ENCODE data around the gene ARPC1A. TPM values are rescaled to one million over a fixed set of nuclear protein-coding genes. Genes with fewer than 3 reads are reported as not detected.

ARPC1A gene
- polyA plus RNA-seq, 1 of the 3 experiments (the other 2 are of a cell fraction): 306 TPM

- ChIA-PET CTCF (interaction anchor here (1.2 to 3.2 kb wide), 3 partner anchors 11 to 335 kb away, joined by 3 to 25 read pairs (median 13); no protein-coding TSS in a partner anchor), POLR2A (interaction anchor here (0.9 to 1.1 kb wide), 2 partner anchors 186 to 256 kb away, joined by 3 to 5 read pairs; no protein-coding TSS in a partner anchor)
- Histone ChIP-seq H4K20me1 (ENCODE audit: insufficient read depth) (peaks cover 7% of the 10 kb centered on the region; the same call in 1 of the 2 replicates), H3K4me1 (ENCODE audit: control insufficient read depth in 1 of 2, insufficient read depth in 2 of 2, low read depth in 1 of 2, low read length in 1 of 2) (peaks cover 0 to 9% of the 10 kb centered on the region in 2 experiments; a peak in 1 of 4 replicates), H2AFZ (ENCODE audit: low read depth) (no peak overlapping the region), H3K27ac (ENCODE audit: low read depth in 2 of 2, low read length in 1 of 2) (no peak overlapping the region), H3K9ac (peak overlapping the region; percentile 92), H3K27me3 (ENCODE audit: insufficient read depth) (no peaks in the 10 kb centered on the region), H3K9me2 (no peaks in the 10 kb centered on the region), H3K36me3 (replicated peaks in 1 of 2; ENCODE audit: control insufficient read depth in 1 of 2, insufficient read depth in 2 of 2, low read length in 1 of 2) (peaks cover 0 to 7% of the 10 kb centered on the region in 2 experiments), H3K4me2 (peak overlapping the region; percentile 93), H3K79me2 (ENCODE audit: insufficient read depth) (peaks cover 50% of the 10 kb centered on the region), H3K9me3 (no peaks in the 10 kb centered on the region), H3F3A (replicated peaks; ENCODE audit: insufficient read depth) (peaks cover 3% of the 10 kb centered on the region), H3K4me3 (ENCODE audit: low read depth in 2 of 2, low read length in 1 of 2) (peak overlapping the region; percentile 81 to 98)
- WGBS (ENCODE audit: low lambda C conversion rate): 96% methylated on average over 14 of the region's 14 CpGs
- TF ChIP-seq ELF1 (IDR thresholded peaks at IDR 0.05) (no peak), USF1 (IDR thresholded peaks at IDR 0.05; ENCODE audit: borderline replicate concordance, low read depth) (no peak), CTCF (IDR thresholded peaks at IDR 0.05) (no peak), RCOR1 (IDR thresholded peaks at IDR 0.05; ENCODE audit: low read length) (no peak), GATA2 (CRISPR knock-in tag; IDR thresholded peaks at IDR 0.05) (no peak), TCF12 (IDR thresholded peaks at IDR 0.05) (no peak), REST (IDR thresholded peaks at IDR 0.05; ENCODE audit: low read depth, low read length) (no peak), MXI1 (IDR thresholded peaks at IDR 0.05; ENCODE audit: low read depth, low read length) (no peak)
- no peak for DNase-seq
These were observed 1.1 kb upstream of the ARPC1A start for GRCh38 chr7:99324559-99324958.

- peaks cover 6% of the 10 kb centered on the region for H3F3A ChIP-seq (replicated peaks; ENCODE audit: insufficient read depth)
- TF ChIP-seq RXRA (IDR thresholded peaks at IDR 0.05; ENCODE audit: borderline replicate concordance, low read depth) (no peak), YY1 (IDR thresholded peaks at IDR 0.05; ENCODE audit: low read depth) (peak; percentile 70; the same call in 1 of the 2 replicates), EP300 (IDR thresholded peaks at IDR 0.05; ENCODE audit: borderline replicate concordance in 1 of 2, low read depth in 1 of 2, low read length in 1 of 2) (0 out of 4 replicates have a peak, but pooled peaks of 1 of the 2 experiments have one; percentile 1), MXI1 (IDR thresholded peaks at IDR 0.05; ENCODE audit: low read depth, low read length) (no peak), FOSL2 (IDR thresholded peaks at IDR 0.05; ENCODE audit: borderline replicate concordance, low read depth) (no peak), SMC3 (IDR thresholded peaks at IDR 0.05; ENCODE audit: low read depth, low read length) (no peak)
- peaks cover 0 to 7% of the 10 kb centered on the region in 2 experiments for H3K36me3 ChIP-seq (replicated peaks in 1 of 2; ENCODE audit: control insufficient read depth in 1 of 2, insufficient read depth in 2 of 2, low read length in 1 of 2)
- ChIA-PET CTCF (interaction anchor here (1.0 to 3.7 kb wide), 7 partner anchors 9 to 336 kb away, joined by 3 to 25 read pairs (median 4); no protein-coding TSS in a partner anchor), POLR2A (interaction anchor here (0.7 to 1.1 kb wide), 6 partner anchors 10 to 708 kb away, joined by 3 to 5 read pairs (median 3); partner anchors contain the start of genes BUD31, NPTX2 and PDAP1)
- H3K9me2 ChIP-seq: no peaks in the 10 kb centered on the region
- peak overlapping the region; percentile 58 to 87; a peak in 3 of 4 replicates for H3K27ac ChIP-seq (ENCODE audit: low read depth in 2 of 2, low read length in 1 of 2)
- peak; percentile 70 for DNase-seq
- peak overlapping the region; percentile 93 for H3K4me2 ChIP-seq
- H4K20me1 ChIP-seq (ENCODE audit: insufficient read depth): peaks cover 8% of the 10 kb centered on the region; the same call in 1 of the 2 replicates
- peak overlapping the region; percentile 92 for H3K9ac ChIP-seq
- H3K27me3 ChIP-seq (ENCODE audit: insufficient read depth): no peaks in the 10 kb centered on the region
- WGBS (ENCODE audit: low lambda C conversion rate): 18% methylated on average over 14 of the region's 14 CpGs
- peak overlapping the region; percentile 91 for H2AFZ ChIP-seq (ENCODE audit: low read depth)
- H3K79me2 ChIP-seq (ENCODE audit: insufficient read depth): peaks cover 55% of the 10 kb centered on the region
- H3K9me3 ChIP-seq: no peaks in the 10 kb centered on the region
- peak overlapping the region; percentile 81 to 98 for H3K4me3 ChIP-seq (ENCODE audit: low read depth in 2 of 2, low read length in 1 of 2)
- H3K4me1 ChIP-seq (ENCODE audit: control insufficient read depth in 1 of 2, insufficient read depth in 2 of 2, low read depth in 1 of 2, low read length in 1 of 2): peaks cover 1 to 9% of the 10 kb centered on the region in 2 experiments; a peak in 3 of 4 replicates
These were observed 651 bp upstream of the ARPC1A start for GRCh38 chr7:99325001-99325493.

Measured in SK-N-SH (cell line).